HG02610 (cell line): ENCODE results near the gene IFNA5.
A peak's percentile ranks its signal among the peaks of the same experiment; 100 is the strongest.

Experiments used
- ATAC-seq: cut with Tn5 transposase; IDR thresholded peaks from one replicate; pipeline ENCODE4 v1.9.1; 2021; ENCODE audit warnings: mild to moderate bottlenecking, moderate library complexity; ENCODE audit not compliant: unreplicated experiment

IFNA5 gene

GRCh38 chr9:21294904-21295538 is 10.1 kb downstream of the IFNA5 start:
- ATAC-seq = peak; percentile 87

- ATAC-seq = peak; percentile 69
Measured at GRCh38 chr9:21294364-21294774, 10.7 kb downstream of the IFNA5 start.

- no peak for ATAC-seq
Measured at GRCh38 chr9:21289848-21290247, 15.3 kb downstream of the IFNA5 start.

GRCh38 chr9:21287280-21287679 is 17.8 kb downstream of the IFNA5 start:
- no peak for ATAC-seq

GRCh38 chr9:21286659-21287058 is 18.5 kb downstream of the IFNA5 start:
- no peak for ATAC-seq

GRCh38 chr9:21286099-21286498 is 19.0 kb downstream of the IFNA5 start:
- no peak for ATAC-seq

GRCh38 chr9:21281275-21281674 is 23.8 kb downstream of the IFNA5 start:
- ATAC-seq = no peak

GRCh38 chr9:21268347-21268657 is 36.8 kb downstream of the IFNA5 start:
- no peak for ATAC-seq

- peak; percentile 70 for ATAC-seq
Measured at GRCh38 chr9:21267485-21268346, 37.4 kb downstream of the IFNA5 start.

- no peak for ATAC-seq
Measured at GRCh38 chr9:21266733-21267484, 38.2 kb downstream of the IFNA5 start.

GRCh38 chr9:21265421-21266189 is 39.5 kb downstream of the IFNA5 start:
- peak; percentile 34 for ATAC-seq

- ATAC-seq = no peak
Measured at GRCh38 chr9:21255538-21256212, 49.4 kb downstream of the IFNA5 start.
